GM10248 (cell line): ENCODE results near the gene CDK5R1.

Experiments
- CTCF ChIA-PET: fragments of 300-600 bp; sonication (Branson Sonifier 250); formaldehyde crosslinking; extraction: SDS; loops from one replicate; lab custom pipeline; 2021; ENCODE audit warnings: antibody characterized with exemption; lab: Yijun Ruan, JAX
- POLR2A ChIA-PET: fragments of 350-650 bp; sonication (Branson Sonifier 250); formaldehyde crosslinking; extraction: SDS; loops from one replicate; lab custom pipeline; 2020; ENCODE audit warnings: antibody characterized with exemption; lab: Yijun Ruan, JAX
- DNase-seq: peaks from one replicate; pipeline ENCODE4 v3.0.0; 2012; ENCODE audit errors: extremely low spot score
- CTCF ChIP-seq: IDR thresholded peaks from 2 replicates; pipeline ENCODE4 v1.5.1; 2012; ENCODE audit warnings: mild to moderate bottlenecking, low read depth; ENCODE audit errors: extremely low read depth, missing control alignments, control extremely low read depth

CDK5R1 gene

GRCh38 chr17:32486701-32487472 is at the start of gene CDK5R1:
Gene CDK5R1, plus strand, starts transcription at chr17:32486993. Its CDS starts 628 bp downstream, at chr17:32487621.
- ChIA-PET POLR2A (interaction anchor here (1.0 to 1.9 kb wide), 3 partner anchors 30 to 235 kb away, joined by 3 to 6 read pairs (median 4); no protein-coding TSS in a partner anchor), CTCF (interaction anchor here (0.9 to 15.0 kb wide), 17 partner anchors 8 to 450 kb away, joined by 3 to 177 read pairs (median 4); partner anchors contain the start of genes MYO1D and PSMD11)
- TF ChIP-seq CTCF = no peak
- peak; percentile 85 for DNase-seq

- ChIA-PET POLR2A (interaction anchor here (0.7 kb wide), 1 partner anchor 89 kb away, joined by 3 read pairs; no protein-coding TSS in a partner anchor), CTCF (interaction anchor here (10.4 kb wide), 1 partner anchor 22 kb away, joined by 139 read pairs; no protein-coding TSS in a partner anchor)
- TF ChIP-seq CTCF = no peak
- no peak for DNase-seq
Measured at GRCh38 chr17:32440722-32441121, 46.1 kb upstream of the CDK5R1 start.

DNA sequence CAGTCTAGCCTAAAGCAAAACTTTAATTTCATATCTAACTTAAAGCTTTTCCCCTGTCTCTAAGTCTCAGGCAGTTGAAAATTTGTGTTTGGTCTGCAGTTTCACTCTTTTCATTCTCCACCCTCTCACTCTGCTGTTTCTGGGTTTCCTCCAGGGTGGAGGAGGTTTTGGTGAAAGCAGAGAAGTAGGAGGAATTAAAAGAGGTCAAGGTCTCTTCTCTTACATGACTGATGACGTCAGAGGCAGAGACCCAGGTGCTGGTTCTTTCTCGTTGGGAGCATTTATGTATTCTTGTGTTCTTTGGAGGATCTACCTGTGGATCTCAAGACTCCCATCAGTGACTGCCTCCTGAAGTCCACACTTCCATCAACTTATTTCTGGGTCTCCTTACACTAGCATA is 44.9 kb upstream of the CDK5R1 start:
- ChIA-PET CTCF (interaction anchor here (1.8 to 10.4 kb wide), 2 partner anchors 21 to 435 kb away, joined by 6 to 139 read pairs; partner anchors contain the start of gene MYO1D), POLR2A (no interaction called here)
- no peak for TF ChIP-seq CTCF
- DNase-seq = no peak

DNA sequence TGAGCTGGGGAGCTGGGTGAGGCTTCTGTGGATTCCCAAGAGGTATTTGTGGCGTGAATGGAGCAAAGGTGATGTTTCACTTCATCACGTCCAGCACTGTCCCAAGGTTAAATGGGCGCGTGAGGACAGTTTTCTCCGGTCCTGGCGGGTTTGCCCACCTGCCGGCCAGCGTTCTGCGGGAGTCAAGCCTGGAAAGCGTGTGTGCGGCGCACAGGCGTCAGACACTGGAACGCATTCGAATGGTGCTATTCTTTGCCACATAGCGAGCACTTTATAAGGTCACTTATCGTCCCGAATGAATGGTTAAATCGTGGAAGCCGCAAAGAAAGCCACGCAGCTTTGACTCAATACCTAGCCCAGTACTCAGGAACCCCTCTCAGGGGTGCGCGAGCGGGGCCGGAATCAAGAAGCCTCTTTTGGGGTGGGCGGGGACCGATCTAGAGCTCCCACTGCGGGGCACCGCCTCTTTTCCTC is 42.9 kb upstream of the CDK5R1 start:
- ChIA-PET CTCF (interaction anchor here (0.6 to 10.4 kb wide), 43 partner anchors 9 to 555 kb away, joined by 3 to 139 read pairs (median 4); no protein-coding TSS in a partner anchor), POLR2A (no interaction called here)
- no peak for TF ChIP-seq CTCF
- no peak for DNase-seq

GRCh38 chr17:32444301-32445073 is 42.3 kb upstream of the CDK5R1 start, which contains the start of gene PSMD11:
Gene PSMD11, plus strand, starts transcription at chr17:32444510. Its CDS starts 14 bp downstream, at chr17:32444524.
- ChIA-PET CTCF (interaction anchor here (0.6 to 10.4 kb wide), 44 partner anchors 9 to 555 kb away, joined by 3 to 139 read pairs (median 4); no protein-coding TSS in a partner anchor), POLR2A (no interaction called here)
- DNase-seq = peak; percentile 99
- TF ChIP-seq CTCF = peak; percentile 89

DNA sequence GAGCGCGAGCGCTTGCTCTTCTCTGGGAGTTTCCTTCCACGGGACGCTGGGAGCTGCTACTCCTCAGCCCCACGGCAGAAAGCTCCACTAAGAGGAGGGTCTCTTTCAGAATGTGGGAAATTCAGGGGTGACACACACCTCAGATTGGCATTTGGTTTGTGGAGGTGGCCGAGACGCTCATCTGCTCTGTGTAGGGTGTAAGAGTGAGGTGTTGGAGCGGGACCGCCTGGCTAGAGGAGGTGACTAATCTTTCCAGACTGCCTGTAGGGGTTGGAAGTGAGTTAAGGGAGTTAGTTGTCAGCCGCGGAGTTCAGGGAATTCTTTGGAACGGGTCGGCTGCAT is 41.7 kb upstream of the CDK5R1 start:
- POLR2A ChIA-PET = no interaction called here
- TF ChIP-seq CTCF = no peak
- no peak for DNase-seq
- CTCF ChIA-PET = interaction anchor here (0.9 to 10.4 kb wide), 21 partner anchors 9 to 505 kb away, joined by 3 to 139 read pairs (median 7); partner anchors contain the start of gene MYO1D
